Mesenchymal stem cell (in vitro differentiated cells and primary cell): ENCODE results near the gene IFT122.

Experiments
- DNase-seq: peaks from one replicate; pipeline ENCODE4 v3.0.0-alpha.2; 2013
- H2AFZ ChIP-seq: one replicate; pipeline ENCODE4 v1.6.1; 2013; ENCODE audit warnings: low read depth, mild to moderate bottlenecking, control low read depth, inconsistent platforms, low read length, moderate library complexity
- H2AK5ac ChIP-seq: 2 replicates; pipeline ENCODE4 v1.6.1; 2013; ENCODE audit warnings: low read length, moderate library complexity, mild to moderate bottlenecking, inconsistent platforms; ENCODE audit not compliant: severe bottlenecking
- H2BK120ac ChIP-seq: one replicate; pipeline ENCODE4 v1.6.1; 2013; ENCODE audit warnings: low read depth, mild to moderate bottlenecking, inconsistent platforms, low read length, moderate library complexity
- H2BK12ac ChIP-seq, 2 experiments: one replicate each; pipeline ENCODE4 v1.6.1; 2013; ENCODE audit warnings: inconsistent platforms in 2 of 2, low read length in 2 of 2, mild to moderate bottlenecking in 2 of 2, moderate library complexity in 2 of 2, control low read depth in 1 of 2
- H2BK15ac ChIP-seq: one replicate; pipeline ENCODE4 v1.6.1; 2013; ENCODE audit warnings: mild to moderate bottlenecking, low read depth, inconsistent platforms; ENCODE audit not compliant: poor library complexity, severe bottlenecking
- H2BK5ac ChIP-seq: 2 replicates; pipeline ENCODE4 v1.6.1; 2013; ENCODE audit warnings: low read depth, mild to moderate bottlenecking, low read length, control low read depth, inconsistent platforms; ENCODE audit not compliant: poor library complexity, severe bottlenecking
- H3K14ac ChIP-seq, 2 experiments: one replicate each; pipeline ENCODE4 v1.6.1; 2013; ENCODE audit warnings: inconsistent platforms in 2 of 2, low read length in 2 of 2, control low read depth in 1 of 2, mild to moderate bottlenecking in 1 of 2, moderate library complexity in 1 of 2
- H3K18ac ChIP-seq, 2 experiments: one replicate each; pipeline ENCODE4 v1.6.1; 2013; ENCODE audit warnings: inconsistent platforms in 2 of 2, low read length in 2 of 2, control low read depth in 1 of 2, low read depth in 1 of 2, mild to moderate bottlenecking in 1 of 2
- H3K23ac ChIP-seq, 2 experiments: one replicate each; pipeline ENCODE4 v1.6.1; 2013; ENCODE audit warnings: inconsistent platforms in 2 of 2, low read length in 2 of 2, mild to moderate bottlenecking in 2 of 2, moderate library complexity in 2 of 2, control low read depth in 1 of 2
- H3K27ac ChIP-seq: 2 replicates; pipeline ENCODE4 v1.5.1; 2013; ENCODE audit warnings: mild to moderate bottlenecking, moderate library complexity, low read length, control low read depth, inconsistent platforms; ENCODE audit not compliant: poor library complexity, severe bottlenecking
- H3K27me3 ChIP-seq, 2 experiments: 2 replicates each; pipeline versions ENCODE4 v1.6.1 to v1.7.0; 2013; ENCODE audit warnings: low read length in 2 of 2, mild to moderate bottlenecking in 2 of 2, moderate library complexity in 2 of 2, control low read depth in 1 of 2, inconsistent platforms in 1 of 2; ENCODE audit not compliant: control insufficient read depth in 1 of 2, insufficient read depth in 1 of 2
- H3K36me3 ChIP-seq, 2 experiments: 2 replicates each; pipeline versions ENCODE4 v1.6.1 to v1.7.0; 2013; ENCODE audit warnings: low read length in 2 of 2, control low read depth in 1 of 2, inconsistent platforms in 1 of 2, low read depth in 1 of 2, mild to moderate bottlenecking in 1 of 2; ENCODE audit not compliant: insufficient read depth in 2 of 2, control insufficient read depth in 1 of 2
- H3K4ac ChIP-seq, 2 experiments: one replicate each; pipeline ENCODE4 v1.6.1; 2013; ENCODE audit warnings: inconsistent platforms in 2 of 2, low read length in 2 of 2, mild to moderate bottlenecking in 2 of 2, moderate library complexity in 2 of 2, control low read depth in 1 of 2, low read depth in 1 of 2
- H3K4me1 ChIP-seq: 2 replicates; pipeline ENCODE4 v1.6.1; 2013; ENCODE audit warnings: low read depth, low read length, control low read depth; ENCODE audit not compliant: control insufficient read depth, insufficient read depth
- H3K4me2 ChIP-seq: 2 replicates; pipeline ENCODE4 v1.6.1; 2013; ENCODE audit warnings: low read length, mild to moderate bottlenecking, inconsistent platforms; ENCODE audit not compliant: poor library complexity, severe bottlenecking
- H3K4me3 ChIP-seq, 2 experiments: 2 replicates each; pipeline versions ENCODE4 v1.5.1 to v1.7.0; 2013; ENCODE audit warnings: low read length in 2 of 2, mild to moderate bottlenecking in 2 of 2, control low read depth in 1 of 2, low read depth in 1 of 2; ENCODE audit not compliant: insufficient read depth in 1 of 2
- H3K79me1 ChIP-seq: replicated peaks from 2 replicates; pipeline ENCODE4 v1.6.1; 2013; ENCODE audit warnings: mild to moderate bottlenecking, control low read depth, low read length, inconsistent platforms; ENCODE audit not compliant: poor library complexity, severe bottlenecking
- H3K9ac ChIP-seq: 2 replicates; pipeline ENCODE4 v1.7.0; 2013; ENCODE audit warnings: mild to moderate bottlenecking, low read length, moderate library complexity
- H3K9me3 ChIP-seq: 2 replicates; pipeline ENCODE4 v1.7.0; 2013; ENCODE audit warnings: mild to moderate bottlenecking, low read length; ENCODE audit not compliant: control insufficient read depth
- H4K8ac ChIP-seq: one replicate; pipeline ENCODE4 v1.6.1; 2013; ENCODE audit warnings: inconsistent platforms, mild to moderate bottlenecking, low read length, moderate library complexity
- H4K91ac ChIP-seq: one replicate; pipeline ENCODE4 v1.6.1; 2013; ENCODE audit warnings: mild to moderate bottlenecking, low read length, inconsistent platforms
- WGBS: methylation state at CpG from one replicate; pipeline ENCODE4 v1.1.7; 2013; ENCODE audit warnings: mixed read lengths; 5-methylcytosine and 5-hydroxymethylcytosine counted together

IFT122 gene

DNA sequence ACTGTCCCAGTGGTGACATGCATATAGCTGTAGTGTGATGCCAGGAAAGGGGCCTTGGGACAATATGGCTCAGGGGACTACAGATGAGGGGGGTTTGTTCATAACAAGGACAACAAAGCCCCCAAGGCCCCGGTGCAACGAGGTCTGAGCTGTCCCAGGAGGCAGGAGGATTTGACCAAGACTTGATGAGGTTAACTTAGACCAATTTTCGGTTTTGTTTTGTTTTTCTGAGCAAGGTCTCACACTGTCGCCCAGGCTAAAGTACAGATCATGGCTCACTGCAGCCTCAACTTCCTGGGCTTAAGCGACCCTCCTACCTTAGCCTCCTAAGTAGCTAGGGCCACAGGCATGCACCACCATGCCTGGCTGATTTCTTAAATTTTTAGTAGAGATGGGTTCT lies 35.4 kb upstream of the IFT122 start:
- 89% methylated on average over 5 of the region's 5 CpGs for WGBS

GRCh38 chr3:129409541-129409940 lies 30.5 kb upstream of the IFT122 start:
- Histone ChIP-seq H3K4ac (no peak overlapping the region), H3K9me3 (no peaks in the 10 kb centered on the region), H2BK120ac (no peak overlapping the region), H3K27ac (no peak overlapping the region), H3K4me3 (no peak overlapping the region), H2AK5ac (no peak overlapping the region), H4K91ac (no peak overlapping the region), H3K4me2 (no peak overlapping the region), H2AFZ (no peak overlapping the region), H3K18ac (no peak overlapping the region), H3K23ac (no peak overlapping the region), H3K79me1 (no peaks in the 10 kb centered on the region), H4K8ac (no peak overlapping the region), H2BK5ac (no peak overlapping the region), H3K36me3 (no peaks in the 10 kb centered on the region), H2BK12ac (no peak overlapping the region), H3K9ac (no peak overlapping the region), H3K27me3 (no peaks in the 10 kb centered on the region), H3K4me1 (peaks cover 12% of the 10 kb centered on the region), H3K14ac (no peak overlapping the region), H2BK15ac (no peak overlapping the region)
- peak; percentile 73 for DNase-seq
- WGBS, result 81% methylated on average over 2 of the region's 2 CpGs

More for the DNA sequence above, 35.4 kb upstream of the IFT122 start:
- Histone ChIP-seq H3K4me3 (no peak overlapping the region), H3K9me3 (no peaks in the 10 kb centered on the region), H3K36me3 (no peaks in the 10 kb centered on the region), H2AK5ac (no peak overlapping the region), H2BK15ac (no peak overlapping the region), H4K8ac (no peak overlapping the region), H2BK120ac (no peak overlapping the region), H3K4ac (no peak overlapping the region), H3K27me3 (no peaks in the 10 kb centered on the region), H3K4me1 (no peaks in the 10 kb centered on the region), H4K91ac (no peak overlapping the region), H3K9ac (no peak overlapping the region), H2AFZ (no peak overlapping the region), H3K14ac (no peak overlapping the region), H2BK12ac (no peak overlapping the region), H2BK5ac (no peak overlapping the region), H3K18ac (no peak overlapping the region), H3K23ac (no peak overlapping the region), H3K4me2 (no peak overlapping the region), H3K79me1 (no peaks in the 10 kb centered on the region), H3K27ac (no peak overlapping the region)
- no peak for DNase-seq

DNA sequence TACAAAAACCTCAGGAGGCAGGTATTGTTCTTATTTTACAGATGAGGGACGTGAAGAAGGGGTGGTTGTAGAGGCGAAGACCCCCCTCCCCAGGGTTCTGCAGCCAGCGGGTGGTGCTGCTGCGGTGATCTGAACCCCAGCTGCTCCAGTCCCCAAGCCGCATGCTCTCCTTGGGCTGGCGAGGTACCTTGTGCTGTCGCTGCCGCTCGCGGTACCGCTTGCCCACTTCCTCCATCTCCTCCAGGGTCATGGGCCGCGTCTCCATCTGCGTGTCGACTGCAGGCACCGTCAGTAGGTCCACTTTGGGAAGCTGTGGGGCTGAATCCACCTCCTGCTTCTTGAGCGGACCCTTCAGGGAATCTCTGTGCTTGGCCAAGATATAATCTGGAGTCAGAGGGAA lies 29.1 kb upstream of the IFT122 start:
- no peak overlapping the region for H2BK120ac ChIP-seq
- H3K4me3 ChIP-seq, result no peak overlapping the region
- WGBS, result 93% methylated on average over 17 of the region's 17 CpGs
- H3K27me3 ChIP-seq, result no peaks in the 10 kb centered on the region
- no peak overlapping the region for H2BK5ac ChIP-seq
- peak overlapping the region; percentile 20 for H4K91ac ChIP-seq
- H3K14ac ChIP-seq, result no peak overlapping the region
- H2AK5ac ChIP-seq, result peak overlapping the region; percentile 40
- H3K4me1 ChIP-seq, result peaks cover 14% of the 10 kb centered on the region
- H4K8ac ChIP-seq, result no peak overlapping the region
- peak overlapping the region in 1 of 2 experiments; percentile 3 for H3K23ac ChIP-seq
- no peak for DNase-seq
- no peak overlapping the region for H3K4ac ChIP-seq
- no peak overlapping the region for H3K9ac ChIP-seq
- no peaks in the 10 kb centered on the region for H3K36me3 ChIP-seq
- H3K18ac ChIP-seq, result no peak overlapping the region
- no peak overlapping the region for H3K27ac ChIP-seq
- H3K9me3 ChIP-seq, result no peaks in the 10 kb centered on the region
- no peaks in the 10 kb centered on the region for H3K79me1 ChIP-seq
- no peak overlapping the region for H2BK15ac ChIP-seq
- H3K4me2 ChIP-seq, result no peak overlapping the region
- H2BK12ac ChIP-seq, result peak overlapping the region; percentile 29 to 91
- no peak overlapping the region for H2AFZ ChIP-seq

DNA sequence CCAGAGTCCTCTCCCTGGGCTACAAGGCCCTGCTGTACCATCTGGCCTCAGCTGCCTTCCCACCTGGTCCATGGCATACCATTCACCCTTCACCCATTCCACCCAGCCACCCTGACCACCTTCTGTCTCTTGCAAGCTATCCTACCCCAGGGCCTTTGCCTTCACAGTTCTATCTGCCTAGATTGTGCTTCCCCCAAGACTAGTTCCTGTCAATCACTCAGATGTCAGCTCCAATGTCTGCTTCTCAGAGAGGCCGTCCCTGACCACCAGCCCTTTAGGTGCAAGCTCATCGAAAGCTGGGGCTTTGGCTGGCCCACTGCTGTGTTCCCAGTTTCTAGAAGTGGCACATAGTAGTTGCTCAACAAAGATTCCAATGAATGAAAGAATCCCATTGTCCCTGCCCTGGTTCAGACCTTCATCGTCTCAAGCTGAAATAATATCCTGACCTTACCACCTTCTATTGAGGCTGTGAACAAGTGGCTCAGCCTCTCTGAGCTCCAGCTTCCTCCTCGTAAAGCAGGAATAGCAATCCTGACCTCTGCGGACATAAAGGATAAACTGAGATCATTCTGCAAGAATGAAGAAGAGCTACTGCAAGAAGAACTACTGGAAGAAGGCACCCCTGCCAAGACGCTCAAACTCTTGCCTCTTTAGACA lies 27.4 kb upstream of the IFT122 start:
- H3K27me3 ChIP-seq, result no peaks in the 10 kb centered on the region
- peak overlapping the region in 1 of 2 experiments; percentile 98 for H3K14ac ChIP-seq
- H3K23ac ChIP-seq, result peak overlapping the region in 1 of 2 experiments; percentile 83
- peak overlapping the region; percentile 63 for H2BK5ac ChIP-seq
- H3K79me1 ChIP-seq, result no peaks in the 10 kb centered on the region
- H3K4ac ChIP-seq, result peak overlapping the region in 1 of 2 experiments; percentile 89
- peaks cover 14% of the 10 kb centered on the region for H3K4me1 ChIP-seq
- peak overlapping the region; percentile 63 for H4K91ac ChIP-seq
- no peak overlapping the region for H2AFZ ChIP-seq
- WGBS, result 63% methylated on average over 6 of the region's 6 CpGs
- H3K9ac ChIP-seq, result peak overlapping the region; percentile 22
- no peaks in the 10 kb centered on the region for H3K9me3 ChIP-seq
- DNase-seq, result peak; percentile 88
- H3K36me3 ChIP-seq, result no peaks in the 10 kb centered on the region
- peak overlapping the region; percentile 73 for H3K27ac ChIP-seq
- H3K18ac ChIP-seq, result peak overlapping the region; percentile 74 to 94
- no peak overlapping the region for H3K4me2 ChIP-seq
- H2BK12ac ChIP-seq, result peak overlapping the region; percentile 60 to 100
- H3K4me3 ChIP-seq, result no peak overlapping the region
- H2AK5ac ChIP-seq, result peak overlapping the region; percentile 84
- peak overlapping the region; percentile 50 for H2BK120ac ChIP-seq
- H4K8ac ChIP-seq, result no peak overlapping the region
- peak overlapping the region; percentile 44 for H2BK15ac ChIP-seq
